GM13977 (cell line): ENCODE results near the gene MAPKBP1.
"Not testable (repeated sequence)": the region's sequence is repeated elsewhere in the genome, so short reads cannot be mapped to it uniquely, and the experiment has no call there.

Source experiments
- DNase-seq: peaks from one replicate; pipeline ENCODE4 v3.0.0; 2012; ENCODE audit warnings: low spot score
- in situ Hi-C: fragments of 300-500 bp; cut with MboI; formaldehyde crosslinking; loops from one replicate; pipeline ENCODE4 v1.12.0; 2022; ENCODE audit warnings: low sequenced_read_pairs, low pct_unique_long_range_greater_than_20kb, mixed read lengths, inconsistent platforms; ENCODE audit not compliant: unreplicated experiment
- TF ChIP-seq, protein P1 (sequence below): IDR thresholded peaks from 2 replicates; pipeline ENCODE4 v1.5.1; 2012; ENCODE audit warnings: mild to moderate bottlenecking, control low read depth; ENCODE audit not compliant: insufficient read depth; ENCODE audit errors: extremely low read depth, missing control alignments

MAPKBP1 gene

DNA sequence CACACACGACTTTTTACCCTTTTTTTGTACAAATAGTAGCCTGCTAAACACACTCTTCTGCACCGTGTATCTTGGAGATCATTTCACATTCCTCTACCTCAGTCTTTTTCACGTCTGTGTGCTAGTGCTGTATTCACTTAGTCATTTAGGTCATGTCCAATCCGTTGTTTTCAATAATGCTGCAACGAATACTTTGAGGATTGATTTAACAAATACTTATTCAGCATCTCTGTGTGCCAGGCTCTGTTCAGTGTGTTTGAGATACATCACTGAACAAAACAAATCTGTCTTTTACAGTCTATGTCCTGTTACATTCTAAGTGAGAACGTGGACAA, 54.5 kb downstream of the MAPKBP1 start:
- in situ Hi-C loops, result no loop called here
- TF ChIP-seq, protein P1, sequence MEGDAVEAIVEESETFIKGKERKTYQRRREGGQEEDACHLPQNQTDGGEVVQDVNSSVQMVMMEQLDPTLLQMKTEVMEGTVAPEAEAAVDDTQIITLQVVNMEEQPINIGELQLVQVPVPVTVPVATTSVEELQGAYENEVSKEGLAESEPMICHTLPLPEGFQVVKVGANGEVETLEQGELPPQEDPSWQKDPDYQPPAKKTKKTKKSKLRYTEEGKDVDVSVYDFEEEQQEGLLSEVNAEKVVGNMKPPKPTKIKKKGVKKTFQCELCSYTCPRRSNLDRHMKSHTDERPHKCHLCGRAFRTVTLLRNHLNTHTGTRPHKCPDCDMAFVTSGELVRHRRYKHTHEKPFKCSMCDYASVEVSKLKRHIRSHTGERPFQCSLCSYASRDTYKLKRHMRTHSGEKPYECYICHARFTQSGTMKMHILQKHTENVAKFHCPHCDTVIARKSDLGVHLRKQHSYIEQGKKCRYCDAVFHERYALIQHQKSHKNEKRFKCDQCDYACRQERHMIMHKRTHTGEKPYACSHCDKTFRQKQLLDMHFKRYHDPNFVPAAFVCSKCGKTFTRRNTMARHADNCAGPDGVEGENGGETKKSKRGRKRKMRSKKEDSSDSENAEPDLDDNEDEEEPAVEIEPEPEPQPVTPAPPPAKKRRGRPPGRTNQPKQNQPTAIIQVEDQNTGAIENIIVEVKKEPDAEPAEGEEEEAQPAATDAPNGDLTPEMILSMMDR, result no peak
- DNase-seq, result no peak

- in situ Hi-C loops, result no loop called here
- TF ChIP-seq, protein P1, result no peak
Observed at GRCh38 chr15:41829959-41830646, 55.8 kb downstream of the MAPKBP1 start.

DNA sequence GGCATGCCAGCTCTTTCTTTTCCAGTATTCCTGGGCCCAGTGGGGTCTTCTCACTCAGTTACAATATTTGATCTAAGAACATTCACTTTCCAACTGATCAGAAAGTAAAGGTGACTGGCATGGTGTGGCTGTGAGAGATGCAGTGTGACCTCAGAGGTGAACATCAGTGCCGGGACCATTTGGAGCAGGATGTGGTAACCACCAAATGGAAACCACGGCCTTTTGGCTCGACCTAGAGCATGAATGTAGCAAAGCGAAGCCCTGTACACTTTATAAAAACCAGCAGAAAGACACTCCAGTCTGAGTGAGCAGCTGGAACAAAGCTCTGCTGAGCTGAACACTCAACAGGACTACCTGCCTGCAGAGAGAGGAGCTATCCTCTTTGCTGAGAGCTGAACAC, 57.0 kb downstream of the MAPKBP1 start:
- DNase-seq, in situ Hi-C loops: not testable (repeated sequence)

More at GRCh38 chr15:41829959-41830646, 55.8 kb downstream of the MAPKBP1 start:
- no peak for DNase-seq

- no peak for DNase-seq
- TF ChIP-seq, protein P1, result no peak
- in situ Hi-C loops, result no loop called here
Observed at GRCh38 chr15:41832208-41832607, 57.9 kb downstream of the MAPKBP1 start.

- in situ Hi-C loops, result no loop called here
- no peak for DNase-seq
- TF ChIP-seq, protein P1, result no peak
Observed at GRCh38 chr15:41832875-41833274, 58.6 kb downstream of the MAPKBP1 start.

GRCh38 chr15:41834096-41834495, 59.8 kb downstream of the MAPKBP1 start:
- no peak for DNase-seq
- TF ChIP-seq, protein P1, result no peak
- in situ Hi-C loops, result no loop called here

- DNase-seq, result no peak
- TF ChIP-seq, protein P1, result no peak
- in situ Hi-C loops, result no loop called here
Observed at GRCh38 chr15:41836073-41836472, 61.8 kb downstream of the MAPKBP1 start.
